PFSK-1 (cell line): ENCODE data around the gene MTFR1L.

Experiments used
- FOXP2 ChIP-seq: optimal IDR thresholded peaks from 2 replicates; pipeline ENCODE3; 2011; ENCODE audit warnings: borderline replicate concordance, control low read depth, inconsistent platforms; ENCODE audit not compliant: insufficient read depth; ENCODE audit errors: extremely low read length, extremely low read depth
- POLR2AphosphoS5 ChIP-seq: IDR thresholded peaks from 2 replicates; pipeline ENCODE4 v1.6.1; 2012; ENCODE audit warnings: low read depth, mild to moderate bottlenecking, control low read depth, low read length, moderate library complexity
- REST ChIP-seq, 2 experiments: IDR thresholded peaks; 2 replicates each; pipeline versions ENCODE4 v1.6.1 to v1.8.0; 2011 to 2012; ENCODE audit warnings: low read depth in 2 of 2, low read length in 2 of 2, control low read depth in 1 of 2, inconsistent platforms in 1 of 2, mild to moderate bottlenecking in 1 of 2, moderate library complexity in 1 of 2; ENCODE audit not compliant: insufficient read depth in 1 of 2
- SIN3A ChIP-seq: IDR thresholded peaks from 2 replicates; pipeline ENCODE4 v1.6.1; 2012; ENCODE audit warnings: mild to moderate bottlenecking, low read length, moderate library complexity, borderline replicate concordance; ENCODE audit not compliant: insufficient read depth
- TAF1 ChIP-seq: IDR thresholded peaks from 2 replicates; pipeline ENCODE4 v1.6.1; 2012; ENCODE audit warnings: low read length, control low read depth, borderline replicate concordance; ENCODE audit not compliant: insufficient read depth

Gene MTFR1L

GRCh38 chr1:25782608-25783201 is 37.0 kb upstream of the MTFR1L start:
- no peak for TF ChIP-seq TAF1
- TF ChIP-seq FOXP2 = no peak
- no peak for TF ChIP-seq POLR2AphosphoS5
- TF ChIP-seq REST (IDR thresholded peaks at IDR 0.05; ENCODE audit: insufficient read depth in 1 of 2, low read depth in 2 of 2, low read length in 2 of 2) = no peak
- TF ChIP-seq SIN3A = no peak

- TF ChIP-seq TAF1 = no peak
- no peak for TF ChIP-seq FOXP2
- no peak for TF ChIP-seq SIN3A
- TF ChIP-seq REST (IDR thresholded peaks at IDR 0.05; ENCODE audit: insufficient read depth in 1 of 2, low read depth in 2 of 2, low read length in 2 of 2) = no peak
- TF ChIP-seq POLR2AphosphoS5 = no peak
Observed at GRCh38 chr1:25784575-25785051, 35.1 kb upstream of the MTFR1L start.

GRCh38 chr1:25785333-25786067 is 34.3 kb upstream of the MTFR1L start:
- TF ChIP-seq POLR2AphosphoS5 (no peak), TAF1 (no peak), SIN3A (no peak), FOXP2 (no peak), REST (IDR thresholded peaks at IDR 0.05; ENCODE audit: insufficient read depth in 1 of 2, low read depth in 2 of 2, low read length in 2 of 2) (no peak)

GRCh38 chr1:25786887-25787759 is 32.6 kb upstream of the MTFR1L start:
- TF ChIP-seq POLR2AphosphoS5 (no peak), FOXP2 (no peak), REST (IDR thresholded peaks at IDR 0.05; ENCODE audit: insufficient read depth in 1 of 2, low read depth in 2 of 2, low read length in 2 of 2) (no peak), SIN3A (no peak), TAF1 (no peak)
